H1 (cell line): ENCODE results near the gene LSM10. TPM values are rescaled to one million over a fixed set of nuclear protein-coding genes. Genes with fewer than 3 reads are reported as not detected.

ENCODE experiments used
- CTCF ChIA-PET: fragments of 300-600 bp; sonication (Branson Sonifier 250); formaldehyde crosslinking; loops from one replicate; lab custom pipeline; 2021; ENCODE audit not compliant: partially characterized antibody; lab: Charles Lee
- POLR2A ChIA-PET: fragments of 300-600 bp; sonication (Branson Sonifier 250); formaldehyde crosslinking; loops from one replicate; lab custom pipeline; 2021; ENCODE audit warnings: inconsistent platforms; ENCODE audit not compliant: partially characterized antibody; lab: Charles Lee
- DNase-seq, 2 experiments: peaks; one replicate each; pipeline versions ENCODE4 v3.0.0 to v3.0.0-alpha.2; 2010 to 2022; ENCODE audit warnings: low spot score in 2 of 2, low read depth in 1 of 2, mixed read lengths in 1 of 2
- FAIRE-seq: peaks from 2 replicates; lab custom pipeline; 2011; peaks lifted over from hg19 to GRCh38; lab: Jason Lieb, UNC
- H2AFZ ChIP-seq: 2 replicates; pipeline ENCODE4 v1.8.1; 2012; ENCODE audit warnings: low read length, inconsistent platforms
- H2AK5ac ChIP-seq: 2 replicates; pipeline ENCODE4 v1.6.1; 2013; ENCODE audit warnings: low read depth, low read length
- H2BK120ac ChIP-seq: replicated peaks from 2 replicates; pipeline ENCODE3; 2013; ENCODE audit warnings: low read depth, low read length, inconsistent platforms
- H2BK12ac ChIP-seq: 2 replicates; pipeline ENCODE4 v1.6.1; 2013; ENCODE audit warnings: low read depth, low read length
- H2BK15ac ChIP-seq: 2 replicates; pipeline ENCODE4 v1.6.1; 2013; ENCODE audit warnings: low read length
- H2BK20ac ChIP-seq: 2 replicates; pipeline ENCODE4 v1.6.1; 2013; ENCODE audit warnings: low read length
- H2BK5ac ChIP-seq: 2 replicates; pipeline ENCODE4 v1.6.1; 2013; ENCODE audit warnings: low read depth, low read length
- H3K14ac ChIP-seq: 2 replicates; pipeline ENCODE4 v1.6.1; 2013; ENCODE audit warnings: inconsistent platforms; ENCODE audit not compliant: insufficient read length
- H3K18ac ChIP-seq: 2 replicates; pipeline ENCODE4 v1.6.1; 2013; ENCODE audit warnings: low read length; ENCODE audit errors: extremely low read depth
- H3K23ac ChIP-seq: 2 replicates; pipeline ENCODE4 v1.6.1; 2013; ENCODE audit warnings: inconsistent platforms; ENCODE audit not compliant: insufficient read length
- H3K23me2 ChIP-seq: 2 replicates; pipeline ENCODE4 v1.6.1; 2013; ENCODE audit warnings: low read depth, low read length
- H3K27ac ChIP-seq: 2 replicates; pipeline ENCODE4 v1.6.1; 2011; ENCODE audit warnings: low read depth, low read length, inconsistent platforms
- H3K27me3 ChIP-seq, 4 experiments: replicated peaks in 1 of 4; 1 replicate in 1 of 4; 2 replicates in 3 of 4; pipeline versions ENCODE4 v1.6.1 to v1.8.1; 2011 to 2013; ENCODE audit warnings: low read length in 3 of 4, mild to moderate bottlenecking in 3 of 4, inconsistent platforms in 2 of 4, mixed read lengths in 2 of 4, moderate library complexity in 1 of 4; ENCODE audit not compliant: control insufficient read depth in 3 of 4, insufficient read depth in 3 of 4; ENCODE audit errors: extremely low read depth in 1 of 4
- H3K36me3 ChIP-seq, 4 experiments: 2 replicates each; pipeline versions ENCODE4 v1.6.1 to v1.8.1; 2011 to 2013; ENCODE audit warnings: mild to moderate bottlenecking in 4 of 4, low read length in 3 of 4, moderate library complexity in 2 of 4, control low read depth in 1 of 4, inconsistent platforms in 1 of 4; ENCODE audit not compliant: insufficient read depth in 4 of 4, control insufficient read depth in 2 of 4
- H3K4ac ChIP-seq: replicated peaks from 2 replicates; pipeline ENCODE3; 2013; ENCODE audit warnings: low read length, low read depth, mixed read lengths, inconsistent platforms; ENCODE audit not compliant: insufficient read length
- H3K4me1 ChIP-seq, 4 experiments: replicated peaks in 1 of 4; 1 replicate in 1 of 4; 2 replicates in 3 of 4; pipeline versions ENCODE4 v1.6.1 to v1.8.1; 2011 to 2013; ENCODE audit warnings: low read length in 3 of 4, inconsistent platforms in 2 of 4, mixed read lengths in 1 of 4; ENCODE audit not compliant: insufficient read depth in 4 of 4, control insufficient read depth in 3 of 4
- H3K4me2 ChIP-seq, 2 experiments: 2 replicates each; pipeline versions ENCODE4 v1.6.1 to v1.8.1; 2011 to 2013; ENCODE audit warnings: low read depth in 2 of 2, low read length in 2 of 2, control low read depth in 1 of 2, inconsistent platforms in 1 of 2, mild to moderate bottlenecking in 1 of 2; ENCODE audit not compliant: insufficient read depth in 1 of 2
- H3K4me3 ChIP-seq, 4 experiments: fragments of 200-600, 300-600 bp in 1 of 4; sonication (generic), shearing (Covaris generic), sonication (Bioruptor Twin) in 1 of 4; 2 replicates each; pipeline versions ENCODE4 v1.5.1 to v1.8.1; 2011 to 2016; ENCODE audit warnings: low read length in 4 of 4, low read depth in 3 of 4, control low read depth in 2 of 4, inconsistent platforms in 2 of 4, mild to moderate bottlenecking in 2 of 4, mixed read lengths in 1 of 4, moderate library complexity in 1 of 4; ENCODE audit not compliant: insufficient read depth in 2 of 4; ENCODE audit errors: extremely low read depth in 1 of 4
- H3K56ac ChIP-seq: replicated peaks from 2 replicates; pipeline ENCODE3; 2013; ENCODE audit warnings: low read depth, mild to moderate bottlenecking, mixed read lengths, low read length, inconsistent platforms; ENCODE audit not compliant: insufficient read length
- H3K79me1 ChIP-seq: 2 replicates; pipeline ENCODE4 v1.6.1; 2013; ENCODE audit warnings: low read depth, low read length, control low read depth
- H3K79me2 ChIP-seq, 2 experiments: 2 replicates each; pipeline versions ENCODE4 v1.6.1 to v1.8.1; 2012 to 2013; ENCODE audit warnings: low read length in 2 of 2, mild to moderate bottlenecking in 2 of 2, inconsistent platforms in 1 of 2; ENCODE audit not compliant: insufficient read depth in 2 of 2, control insufficient read depth in 1 of 2
- H3K9ac ChIP-seq, 4 experiments: replicated peaks in 1 of 4; 1 replicate in 1 of 4; 2 replicates in 3 of 4; pipeline versions ENCODE4 v1.6.1 to v1.8.1; 2011 to 2013; ENCODE audit warnings: low read depth in 3 of 4, low read length in 3 of 4, control low read depth in 2 of 4, mild to moderate bottlenecking in 2 of 4, moderate library complexity in 2 of 4, inconsistent platforms in 1 of 4; ENCODE audit errors: extremely low read depth in 1 of 4
- H3K9me3 ChIP-seq, 2 experiments: 2 replicates each; pipeline versions ENCODE4 v1.6.1 to v1.8.1; 2012 to 2013; ENCODE audit warnings: mild to moderate bottlenecking in 2 of 2, moderate library complexity in 2 of 2, control low read depth in 1 of 2, inconsistent platforms in 1 of 2, low read depth in 1 of 2, low read length in 1 of 2, mixed read lengths in 1 of 2; ENCODE audit not compliant: insufficient read depth in 2 of 2
- H4K20me1 ChIP-seq, 2 experiments: replicated peaks in 1 of 2; 2 replicates each; pipeline versions ENCODE3 to v1.8.1; 2011 to 2013; ENCODE audit warnings: inconsistent platforms in 2 of 2, low read length in 2 of 2, mild to moderate bottlenecking in 1 of 2; ENCODE audit not compliant: insufficient read depth in 2 of 2, control insufficient read depth in 1 of 2
- H4K5ac ChIP-seq: 2 replicates; pipeline ENCODE4 v1.6.1; 2013; ENCODE audit warnings: low read length, low read depth, mixed read lengths, inconsistent platforms; ENCODE audit not compliant: insufficient read length
- H4K8ac ChIP-seq: 2 replicates; pipeline ENCODE4 v1.8.0; 2013; ENCODE audit warnings: mild to moderate bottlenecking, moderate library complexity, low read length, inconsistent platforms; ENCODE audit not compliant: insufficient read depth; ENCODE audit errors: extremely low read depth
- H4K91ac ChIP-seq: replicated peaks from 2 replicates; pipeline ENCODE3; 2013; ENCODE audit warnings: low read length, mixed read lengths, inconsistent platforms; ENCODE audit not compliant: insufficient read length
- ASH2L ChIP-seq: fragments of 200-600, 300-600 bp; sonication (generic); IDR thresholded peaks from one replicate; pipeline ENCODE4 v1.7.1; 2017; ENCODE audit warnings: low read length
- BCL11A ChIP-seq, 2 experiments: IDR thresholded peaks; one replicate each; pipeline ENCODE4 v1.6.1; 2011; ENCODE audit warnings: low read depth in 2 of 2, low read length in 2 of 2, mild to moderate bottlenecking in 2 of 2
- BRCA1 ChIP-seq: IDR thresholded peaks from 2 replicates; pipeline ENCODE4 v1.6.1; 2012; ENCODE audit warnings: low read depth, low read length, improper control_type of control experiment
- CBX5 ChIP-seq: fragments of 300-800, 300-1000 bp; sonication (generic); IDR thresholded peaks from 2 replicates; pipeline ENCODE4 v1.7.1; 2016; ENCODE audit warnings: antibody characterized with exemption, low read length, low read depth
- JUN ChIP-seq: IDR thresholded peaks from 2 replicates; pipeline ENCODE4 v1.6.1; 2011; ENCODE audit warnings: low read depth, mild to moderate bottlenecking, improper control_type of control experiment, low read length
- KDM4A ChIP-seq: IDR thresholded peaks from one replicate; pipeline ENCODE4 v1.7.1; 2012; ENCODE audit warnings: low read depth, mild to moderate bottlenecking, moderate library complexity, low read length, inconsistent platforms; ENCODE audit not compliant: severe bottlenecking
- POLR2A ChIP-seq, 2 experiments: IDR thresholded peaks; 1 replicate in 1 of 2; 2 replicates in 1 of 2; pipeline ENCODE4 v1.6.1; 2011; ENCODE audit warnings: low read depth in 2 of 2, low read length in 2 of 2, mild to moderate bottlenecking in 2 of 2; ENCODE audit errors: control extremely low read depth in 1 of 2
- POLR2AphosphoS5 ChIP-seq: IDR thresholded peaks from 2 replicates; pipeline ENCODE4 v1.6.1; 2011; ENCODE audit warnings: low read depth, low read length
- RXRA ChIP-seq: IDR thresholded peaks from 2 replicates; pipeline ENCODE4 v1.6.1; 2011; ENCODE audit warnings: low read depth, mild to moderate bottlenecking, low read length, moderate library complexity; ENCODE audit not compliant: insufficient read depth
- SIN3A ChIP-seq, 2 experiments: IDR thresholded peaks in 1 of 2; conservative IDR thresholded peaks in 1 of 2; 2 replicates each; pipeline ENCODE4 v1.6.1; 2011 to 2012; ENCODE audit warnings: low read length in 2 of 2, improper control_type of control experiment in 1 of 2, low read depth in 1 of 2, mild to moderate bottlenecking in 1 of 2
- TBP ChIP-seq: IDR thresholded peaks from 2 replicates; pipeline ENCODE4 v1.6.1; 2011; ENCODE audit warnings: low read depth, low read length, improper control_type of control experiment
- USF2 ChIP-seq: IDR thresholded peaks from 2 replicates; pipeline ENCODE4 v1.6.1; 2011; ENCODE audit warnings: low read length, improper control_type of control experiment
- WGBS, 2 experiments: shearing (Covaris generic) in 1 of 2; methylation state at CpG; one replicate each; pipeline versions ENCODE4 v1.1.6 to v1.1.7; 2013 to 2015; ENCODE audit warnings: low lambda C conversion rate in 2 of 2, mixed read lengths in 2 of 2, inconsistent platforms in 1 of 2, low coverage in 1 of 2, missing lambda C conversion rate in 1 of 2; ENCODE audit not compliant: insufficient replicate concordance in 2 of 2, insufficient coverage in 1 of 2, insufficient read length in 1 of 2; ENCODE audit errors: extremely low coverage in 1 of 2, missing lambda C conversion rate in 1 of 2; 5-methylcytosine and 5-hydroxymethylcytosine counted together
- polyA plus RNA-seq, 7 experiments: library from polyadenylated mRNA; depleted of rRNA in 3 of 7; stranded (reverse) in 5 of 7; unstranded in 2 of 7; fragments of >200 nt in 5 of 7; fragments of 200-250 nt in 2 of 7; gene quantifications; 1 replicate in 5 of 7; 2 replicates in 1 of 7; 4 replicates in 1 of 7; pipeline versions ENCODE4 v1.2.1 to v1.2.3, GENCODE V29; 2011 to 2013; ENCODE audit warnings: missing spikeins in 2 of 7, mixed read lengths in 2 of 7
- total RNA-seq: library from RNA; stranded (reverse); fragmentation: NEBNext Ultra II Directional; extraction: Animal tissue kit (Norgen Biotek cat#: 25700); gene quantifications from 2 replicates; pipeline ENCODE4 v1.2.1, GENCODE V29; 2021
- TF ChIP-seq, protein P1 (sequence below): IDR thresholded peaks from 2 replicates; pipeline ENCODE4 v1.6.1; 2012; ENCODE audit warnings: inconsistent platforms

Gene LSM10
- total and polyA plus RNA-seq, 2 of the 8 experiments (the other 6 are each of a cell fraction or from before 2014, with no cell fraction given), result 59.5 to 140 TPM

- peaks cover 5% of the 10 kb centered on the region; the same call in 1 of the 2 replicates for H3K79me1 ChIP-seq
- FAIRE-seq, result no peak
- no peak overlapping the region for H3K27ac ChIP-seq
- no peak overlapping the region for H2BK5ac ChIP-seq
- no peak overlapping the region for H2AK5ac ChIP-seq
- H2BK120ac ChIP-seq, result no peak overlapping the region
- no peak overlapping the region for H3K56ac ChIP-seq
- DNase-seq, result no peak
- peaks cover 2 to 7% of the 10 kb centered on the region in 2 experiments; a peak in 3 of 4 replicates for H3K79me2 ChIP-seq
- H2BK12ac ChIP-seq, result no peak overlapping the region
- H3K9ac ChIP-seq, result no peak overlapping the region
- H3K36me3 ChIP-seq, result peaks cover 6 to 24% (median 17%) of the 10 kb centered on the region in 4 experiments
- no peak overlapping the region for H4K8ac ChIP-seq
- no peak overlapping the region for H2BK20ac ChIP-seq
- ChIA-PET CTCF (interaction anchor here (1.4 to 3.9 kb wide), 5 partner anchors 7 to 21 kb away, joined by 4 to 40 read pairs (median 17); partner anchors contain the start of gene LSM10), POLR2A (interaction anchor here (0.8 to 1.4 kb wide), 4 partner anchors 48 to 75 kb away, joined by 3 to 5 read pairs (median 4); partner anchors contain the start of gene MRPS15)
- no peak overlapping the region for H4K91ac ChIP-seq
- H3K4me3 ChIP-seq, result no peak overlapping the region
- 85% methylated on average over 2 of the region's 2 CpGs; no CpG with 5 or more reads in 1 of the 2 experiments for WGBS, 2 experiments
- no peaks in the 10 kb centered on the region for H3K27me3 ChIP-seq
- H2AFZ ChIP-seq, result no peak overlapping the region
- H3K9me3 ChIP-seq, result no peaks in the 10 kb centered on the region
- no peak overlapping the region for H3K4me2 ChIP-seq
- H4K20me1 ChIP-seq, result peaks cover 2 to 15% of the 10 kb centered on the region in 2 experiments
- H3K23me2 ChIP-seq, result peaks cover 9% of the 10 kb centered on the region; the same call in 1 of the 2 replicates
- H3K18ac ChIP-seq, result no peak overlapping the region
- H3K23ac ChIP-seq, result no peak overlapping the region
- no peak overlapping the region for H3K4ac ChIP-seq
- peaks cover 6 to 17% (median 10%) of the 10 kb centered on the region in 4 experiments; a peak in 6 of 7 replicates for H3K4me1 ChIP-seq
- no peak overlapping the region for H2BK15ac ChIP-seq
- no peak overlapping the region for H3K14ac ChIP-seq
- H4K5ac ChIP-seq, result no peak overlapping the region
- TF ChIP-seq USF2, result no peak
- TF ChIP-seq TBP, result no peak
- no peak for TF ChIP-seq CBX5
- TF ChIP-seq POLR2A (IDR thresholded peaks at IDR 0.05; ENCODE audit: control extremely low read depth in 1 of 2, low read depth in 2 of 2, low read length in 2 of 2), result no peak
- no peak for TF ChIP-seq BCL11A (IDR thresholded peaks at IDR 0.05; ENCODE audit: low read depth in 2 of 2, low read length in 2 of 2)
- TF ChIP-seq, protein P1, sequence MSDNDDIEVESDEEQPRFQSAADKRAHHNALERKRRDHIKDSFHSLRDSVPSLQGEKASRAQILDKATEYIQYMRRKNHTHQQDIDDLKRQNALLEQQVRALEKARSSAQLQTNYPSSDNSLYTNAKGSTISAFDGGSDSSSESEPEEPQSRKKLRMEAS, result no peak
- no peak for TF ChIP-seq KDM4A
- TF ChIP-seq RXRA, result no peak
- no peak for TF ChIP-seq SIN3A (conservative IDR thresholded peaks at IDR 0.05 in 1 of 2, IDR thresholded peaks at IDR 0.05 in 1 of 2; ENCODE audit: low read depth in 1 of 2, low read length in 2 of 2)
- no peak for TF ChIP-seq ASH2L
- no peak for TF ChIP-seq POLR2AphosphoS5
- TF ChIP-seq BRCA1, result no peak
- no peak for TF ChIP-seq JUN
These were observed 8.4 kb downstream of the LSM10 start for GRCh38 chr1:36389261-36389660.
